ENCODE results near the gene LRRC66. TPM values are rescaled to one million over a fixed set of nuclear protein-coding genes. Genes with fewer than 3 reads are reported as not detected.

The LRRC66 gene
- total and polyA plus RNA-seq, 2 donors: 0.09 to 0.41 TPM

GRCh38 chr4:51999250-51999649, 20.9 kb downstream of the LRRC66 start:
- no peak for DNase-seq (ENCODE audit: low read depth in 6 of 9, low spot score in 9 of 9)
- Histone ChIP-seq H3K36me3 (ENCODE audit: control insufficient read depth in 2 of 2, insufficient read depth in 2 of 2, low read length in 1 of 2) (no peaks in the 10 kb centered on the region), H3K4me1 (ENCODE audit: control insufficient read depth in 2 of 2, insufficient read depth in 2 of 2, low read length in 2 of 2) (no peaks in the 10 kb centered on the region), H3K9me3 (ENCODE audit: control insufficient read depth in 2 of 2, insufficient read depth in 1 of 2, low read length in 1 of 2) (peaks cover 0 to 8% of the 10 kb centered on the region in 2 donors), H3K4me3 (ENCODE audit: low read length in 2 of 2) (no peak overlapping the region), H3K27me3 (ENCODE audit: control insufficient read depth in 2 of 2, insufficient read depth in 1 of 2, low read length in 1 of 2) (no peaks in the 10 kb centered on the region), H3K27ac (ENCODE audit: low read depth in 1 of 2, low read length in 1 of 2) (no peak overlapping the region)
- WGBS: 95% methylated on average over 5 of the region's 5 CpGs

GRCh38 chr4:51998837-51999236, 21.3 kb downstream of the LRRC66 start:
- Histone ChIP-seq H3K27ac (ENCODE audit: low read depth in 1 of 2, low read length in 1 of 2) (no peak overlapping the region), H3K4me3 (ENCODE audit: low read length in 2 of 2) (no peak overlapping the region), H3K36me3 (ENCODE audit: control insufficient read depth in 2 of 2, insufficient read depth in 2 of 2, low read length in 1 of 2) (no peaks in the 10 kb centered on the region), H3K27me3 (ENCODE audit: control insufficient read depth in 2 of 2, insufficient read depth in 1 of 2, low read length in 1 of 2) (no peaks in the 10 kb centered on the region), H3K9me3 (ENCODE audit: control insufficient read depth in 2 of 2, insufficient read depth in 1 of 2, low read length in 1 of 2) (peaks cover 0 to 8% of the 10 kb centered on the region in 2 donors), H3K4me1 (ENCODE audit: control insufficient read depth in 2 of 2, insufficient read depth in 2 of 2, low read length in 2 of 2) (no peaks in the 10 kb centered on the region)
- no peak for DNase-seq (ENCODE audit: low read depth in 6 of 9, low spot score in 9 of 9)

- Histone ChIP-seq H3K9me3 (ENCODE audit: control insufficient read depth in 2 of 2, insufficient read depth in 1 of 2, low read length in 1 of 2) (peaks cover 0 to 8% of the 10 kb centered on the region in 2 donors), H3K27me3 (ENCODE audit: control insufficient read depth in 2 of 2, insufficient read depth in 1 of 2, low read length in 1 of 2) (no peaks in the 10 kb centered on the region), H3K4me1 (ENCODE audit: control insufficient read depth in 2 of 2, insufficient read depth in 2 of 2, low read length in 2 of 2) (no peaks in the 10 kb centered on the region), H3K27ac (ENCODE audit: low read depth in 1 of 2, low read length in 1 of 2) (no peak overlapping the region), H3K4me3 (ENCODE audit: low read length in 2 of 2) (no peak overlapping the region), H3K36me3 (ENCODE audit: control insufficient read depth in 2 of 2, insufficient read depth in 2 of 2, low read length in 1 of 2) (no peaks in the 10 kb centered on the region)
- DNase-seq (ENCODE audit: low read depth in 6 of 9, low spot score in 9 of 9): no peak
These were observed 22.5 kb downstream of the LRRC66 start for GRCh38 chr4:51997647-51998046.

- Histone ChIP-seq H3K27ac (ENCODE audit: low read depth in 1 of 2, low read length in 1 of 2) (no peak overlapping the region), H3K9me3 (ENCODE audit: control insufficient read depth in 2 of 2, insufficient read depth in 1 of 2, low read length in 1 of 2) (peaks cover 0 to 13% of the 10 kb centered on the region in 2 donors), H3K27me3 (ENCODE audit: control insufficient read depth in 2 of 2, insufficient read depth in 1 of 2, low read length in 1 of 2) (no peaks in the 10 kb centered on the region), H3K36me3 (ENCODE audit: control insufficient read depth in 2 of 2, insufficient read depth in 2 of 2, low read length in 1 of 2) (no peaks in the 10 kb centered on the region), H3K4me1 (ENCODE audit: control insufficient read depth in 2 of 2, insufficient read depth in 2 of 2, low read length in 2 of 2) (no peaks in the 10 kb centered on the region), H3K4me3 (ENCODE audit: low read length in 2 of 2) (no peak overlapping the region)
- 63% methylated on average over 20 of the region's 20 CpGs for WGBS
- DNase-seq (ENCODE audit: low read depth in 6 of 9, low spot score in 9 of 9): no peak
These were observed 24.4 kb downstream of the LRRC66 start for GRCh38 chr4:51995647-51996220.

GRCh38 chr4:51965862-51966261, 54.3 kb downstream of the LRRC66 start:
- Histone ChIP-seq H3K27ac (ENCODE audit: low read depth in 1 of 2, low read length in 1 of 2) (no peak overlapping the region), H3K4me3 (ENCODE audit: low read length in 2 of 2) (no peak overlapping the region), H3K27me3 (ENCODE audit: control insufficient read depth in 2 of 2, insufficient read depth in 1 of 2, low read length in 1 of 2) (no peaks in the 10 kb centered on the region), H3K9me3 (ENCODE audit: control insufficient read depth in 2 of 2, insufficient read depth in 1 of 2, low read length in 1 of 2) (no peaks in the 10 kb centered on the region), H3K4me1 (ENCODE audit: control insufficient read depth in 2 of 2, insufficient read depth in 2 of 2, low read length in 2 of 2) (no peaks in the 10 kb centered on the region), H3K36me3 (ENCODE audit: control insufficient read depth in 2 of 2, insufficient read depth in 2 of 2, low read length in 1 of 2) (no peaks in the 10 kb centered on the region)
- WGBS: 94% methylated on average over 1 of the region's 1 CpG
- DNase-seq (ENCODE audit: low read depth in 6 of 9, low spot score in 9 of 9): no peak

GRCh38 chr4:51963841-51964517, 56.2 kb downstream of the LRRC66 start:
- Histone ChIP-seq H3K27ac (ENCODE audit: low read depth in 1 of 2, low read length in 1 of 2) (no peak overlapping the region), H3K4me1 (ENCODE audit: control insufficient read depth in 2 of 2, insufficient read depth in 2 of 2, low read length in 2 of 2) (no peaks in the 10 kb centered on the region), H3K4me3 (ENCODE audit: low read length in 2 of 2) (no peak overlapping the region), H3K27me3 (ENCODE audit: control insufficient read depth in 2 of 2, insufficient read depth in 1 of 2, low read length in 1 of 2) (no peaks in the 10 kb centered on the region), H3K9me3 (ENCODE audit: control insufficient read depth in 2 of 2, insufficient read depth in 1 of 2, low read length in 1 of 2) (no peaks in the 10 kb centered on the region), H3K36me3 (ENCODE audit: control insufficient read depth in 2 of 2, insufficient read depth in 2 of 2, low read length in 1 of 2) (no peaks in the 10 kb centered on the region)
- WGBS: 85% methylated on average over 4 of the region's 4 CpGs
- DNase-seq (ENCODE audit: low read depth in 6 of 9, low spot score in 9 of 9): no peak

GRCh38 chr4:51960486-51960885, 59.7 kb downstream of the LRRC66 start:
- Histone ChIP-seq H3K36me3 (ENCODE audit: control insufficient read depth in 2 of 2, insufficient read depth in 2 of 2, low read length in 1 of 2) (no peaks in the 10 kb centered on the region), H3K4me1 (ENCODE audit: control insufficient read depth in 2 of 2, insufficient read depth in 2 of 2, low read length in 2 of 2) (no peaks in the 10 kb centered on the region), H3K4me3 (ENCODE audit: low read length in 2 of 2) (no peak overlapping the region), H3K27ac (ENCODE audit: low read depth in 1 of 2, low read length in 1 of 2) (no peak overlapping the region), H3K9me3 (ENCODE audit: control insufficient read depth in 2 of 2, insufficient read depth in 1 of 2, low read length in 1 of 2) (no peaks in the 10 kb centered on the region), H3K27me3 (ENCODE audit: control insufficient read depth in 2 of 2, insufficient read depth in 1 of 2, low read length in 1 of 2) (no peaks in the 10 kb centered on the region)
- no peak for DNase-seq (ENCODE audit: low read depth in 6 of 9, low spot score in 9 of 9)
- 81% methylated on average over 4 of the region's 4 CpGs for WGBS

GRCh38 chr4:51958199-51958968, 61.8 kb downstream of the LRRC66 start:
- no peak overlapping the region for H3K27ac ChIP-seq (ENCODE audit: low read depth in 1 of 2, low read length in 1 of 2)
- no peaks in the 10 kb centered on the region for H3K4me1 ChIP-seq (ENCODE audit: control insufficient read depth in 2 of 2, insufficient read depth in 2 of 2, low read length in 2 of 2)
- H3K27me3 ChIP-seq (ENCODE audit: control insufficient read depth in 2 of 2, insufficient read depth in 1 of 2, low read length in 1 of 2): no peaks in the 10 kb centered on the region
- no peak overlapping the region for H3K4me3 ChIP-seq (ENCODE audit: low read length in 2 of 2)
- no peak for DNase-seq (ENCODE audit: low read depth in 6 of 9, low spot score in 9 of 9)
- H3K9me3 ChIP-seq (ENCODE audit: control insufficient read depth in 2 of 2, insufficient read depth in 1 of 2, low read length in 1 of 2): no peaks in the 10 kb centered on the region
- WGBS: 86% methylated on average over 2 of the region's 2 CpGs
- no peaks in the 10 kb centered on the region for H3K36me3 ChIP-seq (ENCODE audit: control insufficient read depth in 2 of 2, insufficient read depth in 2 of 2, low read length in 1 of 2)

All from thymus (tissue), 11 donors.